Measurements from ENCODE around the gene GRIN2D. TPM values are rescaled to one million over a fixed set of nuclear protein-coding genes. Genes with fewer than 3 reads are reported as not detected.

GRIN2D gene
- total RNA-seq, 1 donor from 2014 or later = 15.8 TPM

DNA sequence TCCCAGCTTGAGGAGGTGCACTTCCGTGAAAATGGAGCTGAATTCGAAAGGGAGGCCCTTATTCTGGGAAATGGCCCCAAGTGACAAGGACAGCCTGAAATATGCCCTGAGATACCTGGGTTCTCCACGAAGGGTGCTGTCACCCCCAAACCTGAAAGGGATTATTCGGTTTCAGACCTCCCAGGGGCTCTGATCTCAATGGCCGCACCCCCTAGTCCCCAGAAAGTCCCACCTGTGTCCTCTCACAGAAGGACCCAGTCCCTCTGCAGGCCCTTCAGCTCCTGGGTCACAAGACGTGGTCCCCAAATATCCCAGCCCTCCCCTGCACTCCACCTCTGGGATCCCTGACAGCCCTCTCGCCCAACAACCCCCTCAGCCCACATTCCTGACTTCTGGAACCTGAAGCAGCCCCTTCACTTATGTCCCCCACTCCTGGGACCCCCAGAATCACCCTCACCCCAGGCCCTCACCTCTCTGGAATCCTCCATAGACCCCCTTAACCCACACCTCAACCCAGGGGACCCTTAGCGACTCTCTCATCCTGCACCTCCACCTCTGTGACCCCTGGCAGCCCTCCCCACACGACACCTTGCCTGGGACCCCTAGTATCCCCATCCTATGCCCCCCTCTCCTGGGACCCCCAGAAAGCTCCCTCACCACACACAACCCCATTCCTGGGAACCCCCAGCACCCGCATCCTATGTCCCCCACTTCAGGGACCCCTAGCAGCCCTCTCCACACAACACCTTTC, 28.7 kb upstream of the GRIN2D start:
- no peaks in the 10 kb centered on the region for H3K9me3 Mint-ChIP-seq
- no peak for DNase-seq (ENCODE audit: low spot score in 2 of 2, unreplicated experiment in 2 of 2)
- no peak for TF ChIP-seq CTCF (IDR thresholded peaks at IDR 0.05; ENCODE audit: unreplicated experiment)
- no peaks in the 10 kb centered on the region for H3K36me3 Mint-ChIP-seq
- no peak overlapping the region for H3K27ac Mint-ChIP-seq
- no peak overlapping the region for H3K4me3 Mint-ChIP-seq
- no peaks in the 10 kb centered on the region for H3K27me3 Mint-ChIP-seq (ENCODE audit: low read depth)
- H3K4me1 Mint-ChIP-seq = peaks cover 8% of the 10 kb centered on the region

- Mint-ChIP-seq H3K27ac (no peak overlapping the region), H3K4me3 (no peak overlapping the region), H3K27me3 (ENCODE audit: low read depth) (no peaks in the 10 kb centered on the region), H3K9me3 (no peaks in the 10 kb centered on the region), H3K4me1 (peaks cover 10% of the 10 kb centered on the region), H3K36me3 (no peaks in the 10 kb centered on the region)
- no peak for DNase-seq (ENCODE audit: low spot score in 2 of 2, unreplicated experiment in 2 of 2)
- no peak for TF ChIP-seq CTCF (IDR thresholded peaks at IDR 0.05; ENCODE audit: unreplicated experiment)
These were observed 27.9 kb upstream of the GRIN2D start for GRCh38 chr19:48365602-48366001.

DNA sequence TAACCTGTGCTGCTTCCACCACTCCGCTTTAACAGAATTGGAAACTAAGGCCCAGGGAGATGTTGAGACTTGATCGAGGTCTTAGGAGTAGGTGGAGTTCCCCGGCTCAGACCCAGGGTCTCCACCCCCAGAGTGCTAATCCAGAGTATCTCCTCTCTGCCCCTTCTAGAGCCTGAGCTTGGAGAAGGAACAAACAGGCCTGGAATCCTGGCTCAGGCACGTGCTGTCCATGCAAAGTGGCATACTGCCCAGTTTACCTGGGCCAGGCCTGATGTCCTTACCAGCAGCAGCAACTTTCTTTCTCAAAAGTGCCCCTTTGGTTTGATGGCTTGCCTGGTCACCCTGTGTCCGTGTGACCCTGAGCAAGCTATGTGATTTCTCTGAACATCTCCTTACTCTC, 25.6 kb upstream of the GRIN2D start:
- Mint-ChIP-seq H3K4me3 (no peak overlapping the region), H3K4me1 (peaks cover 17% of the 10 kb centered on the region), H3K9me3 (no peaks in the 10 kb centered on the region), H3K36me3 (no peaks in the 10 kb centered on the region), H3K27me3 (ENCODE audit: low read depth) (no peaks in the 10 kb centered on the region), H3K27ac (no peak overlapping the region)
- TF ChIP-seq CTCF (IDR thresholded peaks at IDR 0.05; ENCODE audit: unreplicated experiment) = no peak
- DNase-seq (ENCODE audit: low spot score in 2 of 2, unreplicated experiment in 2 of 2) = no peak

- no peak overlapping the region for H3K4me3 Mint-ChIP-seq
- no peak for TF ChIP-seq CTCF (IDR thresholded peaks at IDR 0.05; ENCODE audit: unreplicated experiment)
- no peaks in the 10 kb centered on the region for H3K27me3 Mint-ChIP-seq (ENCODE audit: low read depth)
- H3K4me1 Mint-ChIP-seq = peaks cover 21% of the 10 kb centered on the region
- DNase-seq (ENCODE audit: low spot score in 2 of 2, unreplicated experiment in 2 of 2) = no peak
- H3K27ac Mint-ChIP-seq = no peak overlapping the region
- H3K36me3 Mint-ChIP-seq = no peaks in the 10 kb centered on the region
- H3K9me3 Mint-ChIP-seq = no peaks in the 10 kb centered on the region
These were observed 24.5 kb upstream of the GRIN2D start for GRCh38 chr19:48368936-48369335.

- no peak for TF ChIP-seq CTCF (IDR thresholded peaks at IDR 0.05; ENCODE audit: unreplicated experiment)
- H3K27ac Mint-ChIP-seq = no peak overlapping the region
- H3K4me1 Mint-ChIP-seq = peaks cover 18% of the 10 kb centered on the region
- no peak overlapping the region for H3K4me3 Mint-ChIP-seq
- no peak for DNase-seq (ENCODE audit: low spot score in 2 of 2, unreplicated experiment in 2 of 2)
- H3K27me3 Mint-ChIP-seq (ENCODE audit: low read depth) = no peaks in the 10 kb centered on the region
- no peaks in the 10 kb centered on the region for H3K36me3 Mint-ChIP-seq
- H3K9me3 Mint-ChIP-seq = no peaks in the 10 kb centered on the region
These were observed 22.5 kb upstream of the GRIN2D start for GRCh38 chr19:48370955-48371354.

All from mesothelial cell of epicardium (in vitro differentiated cells).